ENCODE data around the gene CD300LF.

DNA sequence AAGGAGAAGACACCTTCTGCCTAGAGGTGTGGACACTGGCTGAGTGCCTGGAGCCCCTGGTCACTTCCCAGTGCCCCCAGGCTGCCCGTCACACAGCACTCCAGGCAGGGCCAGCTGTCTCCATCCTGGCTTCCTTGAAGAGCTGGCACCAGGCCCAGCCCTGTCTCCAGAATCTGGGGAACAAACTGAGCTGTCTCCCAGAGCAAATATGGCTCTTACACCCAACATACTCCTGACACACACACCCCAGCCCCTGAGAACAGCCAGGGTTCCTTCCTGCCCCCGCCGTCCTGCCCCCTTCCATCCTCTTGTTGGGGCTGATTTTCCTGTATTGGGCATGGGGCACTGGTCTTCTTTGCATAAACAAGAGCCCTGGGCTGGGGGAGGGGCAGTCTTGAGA, 44.8 kb upstream of the CD300LF start:
- TF ChIP-seq EZH2phosphoT487 (IDR thresholded peaks at IDR 0.05; ENCODE audit: borderline replicate concordance, low read length): no peak
- TF ChIP-seq, protein P1, sequence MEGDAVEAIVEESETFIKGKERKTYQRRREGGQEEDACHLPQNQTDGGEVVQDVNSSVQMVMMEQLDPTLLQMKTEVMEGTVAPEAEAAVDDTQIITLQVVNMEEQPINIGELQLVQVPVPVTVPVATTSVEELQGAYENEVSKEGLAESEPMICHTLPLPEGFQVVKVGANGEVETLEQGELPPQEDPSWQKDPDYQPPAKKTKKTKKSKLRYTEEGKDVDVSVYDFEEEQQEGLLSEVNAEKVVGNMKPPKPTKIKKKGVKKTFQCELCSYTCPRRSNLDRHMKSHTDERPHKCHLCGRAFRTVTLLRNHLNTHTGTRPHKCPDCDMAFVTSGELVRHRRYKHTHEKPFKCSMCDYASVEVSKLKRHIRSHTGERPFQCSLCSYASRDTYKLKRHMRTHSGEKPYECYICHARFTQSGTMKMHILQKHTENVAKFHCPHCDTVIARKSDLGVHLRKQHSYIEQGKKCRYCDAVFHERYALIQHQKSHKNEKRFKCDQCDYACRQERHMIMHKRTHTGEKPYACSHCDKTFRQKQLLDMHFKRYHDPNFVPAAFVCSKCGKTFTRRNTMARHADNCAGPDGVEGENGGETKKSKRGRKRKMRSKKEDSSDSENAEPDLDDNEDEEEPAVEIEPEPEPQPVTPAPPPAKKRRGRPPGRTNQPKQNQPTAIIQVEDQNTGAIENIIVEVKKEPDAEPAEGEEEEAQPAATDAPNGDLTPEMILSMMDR (conservative IDR thresholded peaks at IDR 0.05; ENCODE audit: low read depth, low read length): no peak

All from PC-3 (cell line).